Right ventricle myocardium superior (tissue), 1 donor: ENCODE measurements around the gene MNAT1. TPM values are rescaled to one million over a fixed set of nuclear protein-coding genes. Genes with fewer than 3 reads are reported as not detected.
"Not testable (repeated sequence)": the region's sequence is repeated elsewhere in the genome, so short reads cannot be mapped to it uniquely, and the experiment has no call there.

Source experiments
- ATAC-seq: fragments of 200-7000 bp; cut with Tn5 transposase; one replicate; pipeline ENCODE4 v1.9.1; 2020; ENCODE audit warnings: mild to moderate bottlenecking; ENCODE audit not compliant: poor library complexity
- DNase-seq: peaks from one replicate; pipeline ENCODE4 v3.0.0-alpha.2; 2020
- intact Hi-C: fragments of 100-400 bp; cut with DNase I; formaldehyde crosslinking; loops from one replicate; pipeline ENCODE4 v1.11.2; 2022
- total RNA-seq: library from RNA; stranded (reverse); fragmentation: NEBNext Ultra II Directional; extraction: Animal tissue kit (Norgen Biotek cat#: 25700); gene quantifications from one replicate; pipeline ENCODE4 v1.2.1, GENCODE V29; 2021
- donor health status: DM: no; HTN: yes; CAD: no; lungs with severe emphysema.

The MNAT1 gene
- total RNA-seq, 1 donor from 2014 or later: 24.3 TPM

GRCh38 chr14:60780558-60780957, 46.0 kb downstream of the MNAT1 start:
- ATAC-seq, DNase-seq, intact Hi-C loops: not testable (repeated sequence)

DNA sequence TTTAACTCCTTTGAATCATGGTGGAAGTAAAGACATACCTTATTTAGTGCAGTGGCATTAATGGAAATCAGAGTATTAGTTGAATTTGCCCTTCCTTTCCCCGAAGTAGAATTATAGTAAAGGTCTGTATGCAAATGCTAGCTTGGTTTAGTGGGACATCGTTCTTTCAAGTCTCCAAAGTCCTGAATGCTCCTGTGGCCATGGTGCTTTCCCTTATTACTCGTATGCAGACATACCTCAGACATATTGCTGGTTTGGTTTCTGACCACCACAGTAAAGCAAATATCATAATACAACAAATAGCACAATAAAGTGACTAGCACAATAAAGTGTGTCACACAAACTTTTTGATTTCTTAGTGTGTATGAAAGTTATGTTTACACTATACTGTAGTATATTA, 52.3 kb downstream of the MNAT1 start:
- intact Hi-C loops: no loop called here
- DNase-seq (no peak), ATAC-seq (no peak)

GRCh38 chr14:60789656-60790055, 55.1 kb downstream of the MNAT1 start:
- DNase-seq: no peak
- ATAC-seq: no peak
- intact Hi-C loops: no loop called here

DNA sequence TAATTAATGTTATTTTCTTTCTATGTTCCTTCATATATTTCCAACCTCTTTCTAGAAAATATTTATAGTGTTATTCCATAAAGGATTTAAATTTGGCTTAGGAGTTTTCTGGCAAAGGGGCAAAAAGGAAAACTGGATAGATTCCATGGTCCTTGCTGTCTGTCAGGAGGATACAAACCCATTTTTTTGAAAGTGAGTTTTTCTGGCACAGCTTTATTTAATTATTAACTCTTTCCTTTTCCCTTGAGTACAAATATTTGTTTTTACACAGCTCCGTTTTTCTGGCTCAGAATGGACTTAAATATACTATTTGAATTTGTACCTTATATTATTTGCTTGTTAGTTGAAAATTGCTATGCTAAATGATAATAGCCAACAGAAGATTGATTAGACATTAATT, 56.3 kb downstream of the MNAT1 start:
- ATAC-seq (no peak), DNase-seq (no peak)
- intact Hi-C loops: no loop called here

GRCh38 chr14:60796434-60796833, 61.9 kb downstream of the MNAT1 start:
- no peak for DNase-seq
- ATAC-seq: no peak
- intact Hi-C loops: no loop called here

GRCh38 chr14:60800409-60800808, 65.8 kb downstream of the MNAT1 start:
- ATAC-seq: no peak
- DNase-seq: no peak
- intact Hi-C loops: no loop called here

DNA sequence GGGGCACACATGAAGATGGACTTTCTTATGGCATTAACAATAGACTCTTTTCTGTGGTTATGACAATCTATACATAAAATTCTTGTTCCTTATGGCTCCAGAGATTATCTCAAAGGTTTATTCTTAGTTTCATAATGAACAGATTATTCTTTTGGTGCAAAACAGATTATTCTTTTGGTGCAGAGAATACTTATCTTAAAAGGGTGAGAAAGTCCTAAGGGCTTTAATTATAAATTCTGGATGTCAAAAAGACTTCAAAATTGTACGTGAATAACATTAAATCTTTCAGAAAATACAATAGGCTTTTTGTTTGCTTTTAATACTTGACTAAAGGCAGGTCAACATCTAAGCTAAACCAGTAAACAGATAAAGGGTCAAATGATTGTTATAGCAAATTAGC, 69.3 kb downstream of the MNAT1 start:
- no peak for DNase-seq
- ATAC-seq: no peak
- intact Hi-C loops: no loop called here

GRCh38 chr14:60805841-60806430, 71.4 kb downstream of the MNAT1 start:
- intact Hi-C loops: no loop called here
- no peak for ATAC-seq
- no peak for DNase-seq

- DNase-seq (no peak), ATAC-seq (no peak)
- intact Hi-C loops: no loop called here
Observed at GRCh38 chr14:60807247-60807646, 72.7 kb downstream of the MNAT1 start.

DNA sequence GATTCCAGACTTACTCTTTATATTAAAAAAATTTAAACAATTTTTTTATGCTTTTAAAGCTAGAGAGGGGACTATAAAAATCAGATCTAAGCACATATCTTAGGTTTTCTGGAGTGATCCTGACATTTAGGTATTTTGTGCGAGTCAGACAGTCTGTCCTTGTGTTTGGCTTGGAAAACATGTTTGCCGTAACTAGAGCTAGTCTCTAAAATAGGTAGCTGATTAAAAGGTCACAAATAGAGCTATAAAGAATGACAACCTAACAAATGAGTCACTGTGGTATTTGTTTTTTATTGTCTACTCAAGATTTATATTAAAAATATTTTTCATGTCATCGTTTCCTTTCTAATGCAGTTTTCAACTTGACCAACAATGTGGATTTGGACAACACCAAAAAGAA, 73.4 kb downstream of the MNAT1 start:
- ATAC-seq (no peak), DNase-seq (no peak)
- intact Hi-C loops: no loop called here

DNA sequence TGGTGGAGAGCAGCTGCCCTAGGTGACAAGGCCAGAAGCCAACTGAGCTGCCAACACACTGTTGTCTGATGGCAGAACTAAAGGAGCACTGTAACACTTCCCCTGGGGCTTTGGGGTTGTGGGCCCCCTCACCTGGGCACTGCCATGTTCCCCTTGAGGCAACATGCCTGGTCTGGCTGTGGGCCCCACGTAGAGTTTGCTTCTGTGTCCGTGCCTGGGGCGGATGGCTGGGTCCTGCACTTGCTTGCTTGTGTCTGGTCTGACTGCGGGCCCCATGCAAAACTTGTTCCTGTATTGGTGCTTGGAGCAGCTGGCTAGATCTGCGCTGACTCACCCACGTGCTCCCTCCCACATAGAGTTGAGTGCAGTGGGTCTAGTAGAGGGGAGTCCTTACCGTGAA, 78.4 kb downstream of the MNAT1 start:
- intact Hi-C loops: no loop called here
- DNase-seq (no peak), ATAC-seq (no peak)

DNA sequence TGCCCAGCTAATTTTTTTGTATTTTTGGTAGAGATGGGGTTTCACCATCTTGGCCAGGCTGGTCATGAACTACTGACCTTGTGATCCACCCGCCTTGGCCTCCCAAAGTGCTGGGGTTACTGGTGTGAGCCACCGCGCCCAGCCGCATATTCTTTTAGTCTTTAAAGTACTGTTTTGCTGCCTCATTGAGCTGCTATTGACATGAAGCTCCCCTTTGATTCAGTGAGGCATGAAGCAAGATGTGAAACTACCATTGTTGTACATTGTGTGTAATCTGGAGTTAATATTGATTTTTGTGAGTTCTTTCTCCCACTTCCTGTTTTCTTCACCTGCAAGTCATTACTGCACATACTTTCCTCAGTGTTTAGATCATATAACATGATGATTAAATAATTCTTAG, 80.8 kb downstream of the MNAT1 start:
- no peak for DNase-seq
- no peak for ATAC-seq
- intact Hi-C loops: no loop called here

- intact Hi-C loops: no loop called here
- ATAC-seq (no peak), DNase-seq (no peak)
Observed at GRCh38 chr14:60817113-60817512, 82.6 kb downstream of the MNAT1 start.

DNA sequence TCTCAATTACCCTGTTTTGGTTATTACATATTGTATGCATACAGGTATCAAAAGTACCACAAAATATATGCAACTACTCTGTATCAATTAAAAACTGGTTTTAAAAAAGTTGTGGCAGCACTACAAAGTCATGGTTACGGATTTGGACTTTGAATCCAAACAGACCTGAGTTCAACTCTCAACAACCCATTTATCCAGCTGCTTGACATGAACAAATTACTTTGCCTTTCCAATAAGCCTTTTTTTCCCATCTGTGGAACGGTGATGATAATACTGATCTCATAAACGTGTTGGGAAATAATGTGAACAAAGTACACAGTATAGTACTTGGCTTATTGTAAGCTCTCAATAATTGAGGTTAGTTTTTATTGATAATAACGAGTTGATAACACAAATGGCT, 85.0 kb downstream of the MNAT1 start:
- intact Hi-C loops: no loop called here
- ATAC-seq (no peak), DNase-seq (no peak)

- intact Hi-C loops: no loop called here
- ATAC-seq (no peak), DNase-seq (no peak)
Observed at GRCh38 chr14:60838601-60839000, 104.0 kb downstream of the MNAT1 start.

DNA sequence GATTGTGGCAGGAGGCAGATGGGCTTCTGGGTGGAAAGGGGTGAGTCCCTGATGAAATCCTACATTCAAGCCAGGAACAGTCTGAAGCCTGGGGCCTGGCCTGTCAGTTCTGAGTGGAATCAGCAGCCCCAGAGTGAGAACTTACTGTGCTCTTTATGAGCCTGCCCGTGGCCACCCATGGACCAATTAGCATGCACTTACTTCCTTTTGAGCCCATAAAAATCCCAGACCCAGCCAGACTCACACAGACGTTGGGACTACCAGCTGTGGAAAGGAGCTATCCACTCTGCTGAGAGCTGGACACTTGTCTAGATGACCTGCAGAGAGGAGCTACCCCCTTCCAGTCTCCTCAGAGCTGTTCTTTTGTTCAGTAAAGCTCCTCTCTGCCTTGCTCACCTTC, 104.5 kb downstream of the MNAT1 start:
- ATAC-seq: no peak
- no peak for DNase-seq
- intact Hi-C loops: no loop called here

- intact Hi-C loops: no loop called here
- ATAC-seq (peak; percentile 66), DNase-seq (peak; percentile 20)
Observed at GRCh38 chr14:60839657-60840056, 105.1 kb downstream of the MNAT1 start.

DNA sequence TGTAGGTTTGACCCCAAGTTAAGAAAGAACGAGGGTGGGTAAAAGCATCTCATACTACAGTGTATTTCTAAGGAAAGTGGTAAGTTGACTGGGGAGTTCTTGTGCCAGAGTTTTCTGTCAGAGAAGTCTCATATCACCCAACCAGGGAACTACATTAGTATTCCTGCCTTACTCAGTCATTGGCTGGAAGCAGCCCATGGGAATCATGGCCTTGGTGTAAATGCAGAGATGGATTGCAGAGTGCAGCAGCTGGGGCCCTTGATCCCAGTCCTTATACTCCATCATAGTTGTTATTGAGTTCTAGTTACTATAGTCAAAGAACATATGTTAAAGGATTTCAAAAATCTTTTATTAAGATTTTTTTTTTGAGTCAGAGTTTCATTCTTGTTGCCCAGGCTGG, 105.8 kb downstream of the MNAT1 start:
- ATAC-seq: no peak
- intact Hi-C loops: no loop called here
- no peak for DNase-seq

GRCh38 chr14:60845523-60845922, 111.0 kb downstream of the MNAT1 start:
- DNase-seq (no peak), ATAC-seq (no peak)
- intact Hi-C loops: no loop called here

DNA sequence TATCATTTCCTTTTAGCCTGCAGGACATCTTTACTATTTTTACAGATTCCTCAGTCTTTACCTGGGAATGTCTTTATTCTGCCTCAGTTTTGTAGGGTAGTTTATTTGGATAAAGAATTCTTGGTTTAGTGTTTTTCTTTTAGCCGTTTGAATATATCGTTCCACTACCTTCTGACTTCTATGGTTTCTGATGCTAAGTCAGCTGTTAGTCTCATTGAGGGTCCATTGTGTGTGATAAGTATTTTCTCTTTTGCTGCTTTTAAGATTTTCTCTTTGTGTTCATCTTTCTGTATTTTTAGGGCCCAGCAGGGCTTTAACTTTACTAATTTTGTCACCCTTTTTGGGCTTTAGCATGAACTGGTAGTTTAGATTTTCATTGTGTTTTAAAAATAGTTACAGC, 113.5 kb downstream of the MNAT1 start:
- ATAC-seq (no peak), DNase-seq (no peak)
- intact Hi-C loops: no loop called here

- ATAC-seq, intact Hi-C loops, DNase-seq: not testable (repeated sequence)
Observed at GRCh38 chr14:60851692-60852091, 117.1 kb downstream of the MNAT1 start.
